ENCODE measurements around the gene TCTN2. TPM values are rescaled to one million over a fixed set of nuclear protein-coding genes. Genes with fewer than 3 reads are reported as not detected.

TCTN2 gene
- total RNA-seq, 1 donor from 2014 or later: 15.8 TPM

DNA sequence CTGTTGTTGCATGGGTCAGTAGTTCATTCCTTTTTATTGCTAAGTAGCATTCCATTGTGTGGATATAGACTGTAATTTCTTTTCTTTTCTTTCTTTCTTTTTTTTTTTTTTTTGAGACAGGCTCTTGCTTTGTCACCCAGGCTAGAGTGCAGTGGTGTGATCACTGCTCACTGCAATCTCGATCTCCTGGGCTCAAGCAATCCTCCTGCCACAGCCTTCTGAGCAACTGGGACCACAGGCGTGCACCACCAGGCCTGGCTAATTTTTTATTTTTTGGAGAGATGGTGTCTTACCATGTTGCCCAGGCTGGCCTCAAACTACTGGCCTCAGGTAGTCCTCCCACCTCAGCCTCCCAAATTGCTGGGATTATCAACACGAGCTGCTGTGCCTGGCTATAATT is 46.4 kb downstream of the TCTN2 start:
- Mint-ChIP-seq H3K27ac (no peak overlapping the region), H3K27me3 (ENCODE audit: insufficient read depth, low read depth) (no peaks in the 10 kb centered on the region)
- no peak overlapping the region for H3K9ac ChIP-seq

DNA sequence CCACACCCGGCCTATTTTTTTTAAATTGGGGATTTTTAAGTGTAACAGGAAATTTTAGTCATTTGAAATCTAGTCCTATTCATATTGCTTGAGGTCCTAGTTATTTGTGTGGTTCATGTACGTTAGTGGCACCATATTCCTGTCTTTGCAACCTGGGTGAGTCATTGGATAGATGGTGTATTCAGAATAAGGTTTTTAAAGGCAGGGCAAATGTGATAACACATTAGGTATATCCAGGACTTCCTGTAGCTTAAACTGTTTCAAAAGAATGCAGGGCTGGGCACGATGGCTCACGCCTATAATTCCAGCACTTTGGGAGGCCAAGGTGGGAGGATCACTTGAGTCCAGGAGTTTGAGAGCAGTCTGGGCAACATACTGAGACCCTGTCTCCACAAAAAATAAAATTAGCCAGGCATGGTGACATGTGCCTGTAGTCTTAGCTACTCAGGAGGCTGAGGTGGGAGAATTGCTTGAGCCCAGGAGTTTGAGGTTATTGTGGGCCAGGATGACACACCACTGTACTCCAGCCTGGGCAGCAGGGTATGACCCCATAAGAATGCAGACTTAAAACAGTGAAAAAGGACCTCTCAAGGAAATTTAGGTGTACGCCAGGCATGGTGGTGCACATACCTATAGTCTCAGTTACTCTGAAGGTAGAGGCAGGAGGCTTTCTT is 49.4 kb downstream of the TCTN2 start:
- no peak overlapping the region for H3K9ac ChIP-seq
- peaks cover 5% of the 10 kb centered on the region for H3K36me3 Mint-ChIP-seq

More for the DNA sequence above, 46.4 kb downstream of the TCTN2 start:
- Mint-ChIP-seq H3K4me1 (peaks cover 18% of the 10 kb centered on the region), H3K36me3 (peaks cover 3% of the 10 kb centered on the region), H3K4me3 (no peak overlapping the region), H3K9me3 (no peaks in the 10 kb centered on the region)
- Histone ChIP-seq H3K4me1 (peaks cover 10% of the 10 kb centered on the region), H2AFZ (replicated peaks) (no peak overlapping the region), H3K79me2 (ENCODE audit: low read depth) (peaks cover 61% of the 10 kb centered on the region), H3K27me3 (no peaks in the 10 kb centered on the region), H3K4me3 (no peak overlapping the region), H3F3A (ENCODE audit: low read depth) (no peaks in the 10 kb centered on the region), H3K36me3 (no peaks in the 10 kb centered on the region), H3K27ac (no peak overlapping the region), H4K20me1 (ENCODE audit: low read depth) (peaks cover 33% of the 10 kb centered on the region), H3K4me2 (no peak overlapping the region), H3K9me3 (ENCODE audit: low read depth) (no peaks in the 10 kb centered on the region)
- TF ChIP-seq EZH2 (IDR thresholded peaks at IDR 0.05): no peak
- TF ChIP-seq, protein P1, sequence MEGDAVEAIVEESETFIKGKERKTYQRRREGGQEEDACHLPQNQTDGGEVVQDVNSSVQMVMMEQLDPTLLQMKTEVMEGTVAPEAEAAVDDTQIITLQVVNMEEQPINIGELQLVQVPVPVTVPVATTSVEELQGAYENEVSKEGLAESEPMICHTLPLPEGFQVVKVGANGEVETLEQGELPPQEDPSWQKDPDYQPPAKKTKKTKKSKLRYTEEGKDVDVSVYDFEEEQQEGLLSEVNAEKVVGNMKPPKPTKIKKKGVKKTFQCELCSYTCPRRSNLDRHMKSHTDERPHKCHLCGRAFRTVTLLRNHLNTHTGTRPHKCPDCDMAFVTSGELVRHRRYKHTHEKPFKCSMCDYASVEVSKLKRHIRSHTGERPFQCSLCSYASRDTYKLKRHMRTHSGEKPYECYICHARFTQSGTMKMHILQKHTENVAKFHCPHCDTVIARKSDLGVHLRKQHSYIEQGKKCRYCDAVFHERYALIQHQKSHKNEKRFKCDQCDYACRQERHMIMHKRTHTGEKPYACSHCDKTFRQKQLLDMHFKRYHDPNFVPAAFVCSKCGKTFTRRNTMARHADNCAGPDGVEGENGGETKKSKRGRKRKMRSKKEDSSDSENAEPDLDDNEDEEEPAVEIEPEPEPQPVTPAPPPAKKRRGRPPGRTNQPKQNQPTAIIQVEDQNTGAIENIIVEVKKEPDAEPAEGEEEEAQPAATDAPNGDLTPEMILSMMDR (IDR thresholded peaks at IDR 0.05): no peak
- TF ChIP-seq EZH2phosphoT487 (IDR thresholded peaks at IDR 0.05): no peak
- no peak for DNase-seq (ENCODE audit: low spot score)

DNA sequence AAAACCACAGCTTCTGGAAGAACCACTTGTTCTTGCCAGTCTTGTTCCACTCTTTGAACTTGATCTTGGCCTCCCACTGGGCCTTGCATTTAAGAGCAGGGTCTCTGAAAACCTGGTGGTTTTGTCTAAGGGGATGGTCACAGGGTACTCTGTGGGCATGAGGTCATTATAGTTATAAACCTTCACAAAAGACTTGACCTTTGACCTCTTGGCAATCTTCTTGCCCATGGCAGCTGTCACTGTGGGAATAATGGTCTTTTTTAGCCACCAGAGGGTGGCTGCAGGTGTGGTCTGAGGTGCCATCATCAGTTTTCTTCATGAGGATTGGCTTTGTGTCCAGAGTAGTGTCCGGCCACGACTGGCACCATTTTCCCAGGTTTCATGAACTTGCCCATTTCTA is 50.3 kb downstream of the TCTN2 start:
- Histone ChIP-seq H3K36me3 (peaks cover 5% of the 10 kb centered on the region), H3K4me1 (no peaks in the 10 kb centered on the region), H3K79me2 (ENCODE audit: low read depth) (peaks cover 22% of the 10 kb centered on the region), H3K27ac (no peak overlapping the region), H3K4me2 (no peak overlapping the region), H4K20me1 (ENCODE audit: low read depth) (peaks cover 17% of the 10 kb centered on the region), H3K9ac (no peak overlapping the region), H3K27me3 (no peaks in the 10 kb centered on the region), H3K9me3 (ENCODE audit: low read depth) (no peaks in the 10 kb centered on the region), H3F3A (ENCODE audit: low read depth) (no peaks in the 10 kb centered on the region), H3K4me3 (no peak overlapping the region), H2AFZ (replicated peaks) (no peak overlapping the region)
- Mint-ChIP-seq H3K4me3 (no peak overlapping the region), H3K36me3 (peaks cover 7% of the 10 kb centered on the region), H3K27me3 (ENCODE audit: insufficient read depth, low read depth) (no peaks in the 10 kb centered on the region), H3K9me3 (no peaks in the 10 kb centered on the region), H3K4me1 (no peaks in the 10 kb centered on the region), H3K27ac (no peak overlapping the region)
- TF ChIP-seq, protein P1 (IDR thresholded peaks at IDR 0.05): no peak
- no peak for TF ChIP-seq EZH2 (IDR thresholded peaks at IDR 0.05)
- TF ChIP-seq EZH2phosphoT487 (IDR thresholded peaks at IDR 0.05): no peak
- DNase-seq (ENCODE audit: low spot score): no peak

More for the DNA sequence above, 49.4 kb downstream of the TCTN2 start:
- H3F3A ChIP-seq (ENCODE audit: low read depth): no peaks in the 10 kb centered on the region
- H3K27ac Mint-ChIP-seq: no peak overlapping the region
- H4K20me1 ChIP-seq (ENCODE audit: low read depth): peaks cover 17% of the 10 kb centered on the region
- H2AFZ ChIP-seq (replicated peaks): no peak overlapping the region
- no peak overlapping the region for H3K27ac ChIP-seq
- no peaks in the 10 kb centered on the region for H3K4me1 ChIP-seq
- peaks cover 31% of the 10 kb centered on the region for H3K79me2 ChIP-seq (ENCODE audit: low read depth)
- H3K36me3 ChIP-seq: peaks cover 4% of the 10 kb centered on the region
- H3K9me3 Mint-ChIP-seq: no peaks in the 10 kb centered on the region
- no peak overlapping the region for H3K4me2 ChIP-seq
- no peak overlapping the region for H3K4me3 Mint-ChIP-seq
- H3K27me3 ChIP-seq: no peaks in the 10 kb centered on the region
- TF ChIP-seq, protein P1 (IDR thresholded peaks at IDR 0.05): no peak
- TF ChIP-seq EZH2 (IDR thresholded peaks at IDR 0.05) (no peak), EZH2phosphoT487 (IDR thresholded peaks at IDR 0.05) (no peak)
- DNase-seq (ENCODE audit: low spot score): no peak
- H3K4me1 Mint-ChIP-seq: no peaks in the 10 kb centered on the region
- no peak overlapping the region for H3K4me3 ChIP-seq
- H3K27me3 Mint-ChIP-seq (ENCODE audit: insufficient read depth, low read depth): no peaks in the 10 kb centered on the region
- no peaks in the 10 kb centered on the region for H3K9me3 ChIP-seq (ENCODE audit: low read depth)
